HepG2 (cell line): ENCODE data around the gene EGLN2. TPM values are rescaled to one million over a fixed set of nuclear protein-coding genes. Genes with fewer than 3 reads are reported as not detected.

Source experiments
- AGO2 ChIP-seq: fragments of 200-400 bp; formaldehyde crosslinking; optimal IDR thresholded peaks from 2 replicates; pipeline ENCODE3; 2017; ENCODE audit warnings: mild to moderate bottlenecking, low read depth, low read length, moderate library complexity
- GATAD1 ChIP-seq: IDR thresholded peaks from 2 replicates; pipeline ENCODE4 v1.6.1; 2016; ENCODE audit warnings: missing genetic modification reagents, missing compliant biosample characterization
- GMEB1 ChIP-seq: sonication (generic); formaldehyde crosslinking; IDR thresholded peaks from 2 replicates; pipeline ENCODE4 v1.5.1; 2020; ENCODE audit warnings: missing genetic modification reagents, mild to moderate bottlenecking, borderline replicate concordance
- KDM5B ChIP-seq: sonication (generic); formaldehyde crosslinking; IDR thresholded peaks from 2 replicates; pipeline ENCODE4 v1.4.0; 2020; ENCODE audit warnings: missing genetic modification reagents, mild to moderate bottlenecking, borderline replicate concordance
- KLF13 ChIP-seq: sonication (generic); formaldehyde crosslinking; IDR thresholded peaks from 2 replicates; pipeline ENCODE4 v1.4.0; 2020; ENCODE audit warnings: mild to moderate bottlenecking, missing genetic modification reagents
- MEIS1 ChIP-seq: sonication (generic); formaldehyde crosslinking; IDR thresholded peaks from 2 replicates; pipeline ENCODE4 v1.9.0; 2021; ENCODE audit warnings: mild to moderate bottlenecking, missing genetic modification reagents, moderate library complexity, borderline replicate concordance
- MTERF4 ChIP-seq: sonication (generic); formaldehyde crosslinking; IDR thresholded peaks from 2 replicates; pipeline ENCODE4 v1.8.0; 2023; ENCODE audit warnings: mild to moderate bottlenecking, missing genetic modification reagents
- NFYC ChIP-seq: IDR thresholded peaks from 2 replicates; pipeline ENCODE4 v1.6.1; 2016; ENCODE audit warnings: missing genetic modification reagents, missing compliant biosample characterization
- PBX2 ChIP-seq: IDR thresholded peaks from 2 replicates; pipeline ENCODE4 v1.6.1; 2016; ENCODE audit warnings: control low read depth
- PHF21A ChIP-seq: sonication (generic); formaldehyde crosslinking; IDR thresholded peaks from 2 replicates; pipeline ENCODE4 v1.5.0; 2020; ENCODE audit warnings: mild to moderate bottlenecking, missing genetic modification reagents
- TARDBP ChIP-seq: sonication (generic); formaldehyde crosslinking; IDR thresholded peaks from 2 replicates; pipeline ENCODE4 v1.8.0; 2022; ENCODE audit warnings: mild to moderate bottlenecking, missing genetic modification reagents
- TBX2 ChIP-seq: sonication (generic); formaldehyde crosslinking; IDR thresholded peaks from 2 replicates; pipeline ENCODE4 v1.5.0; 2020; ENCODE audit warnings: missing genetic modification reagents, mild to moderate bottlenecking, borderline replicate concordance
- TFDP2 ChIP-seq: sonication (generic); formaldehyde crosslinking; IDR thresholded peaks from 2 replicates; pipeline ENCODE4 v1.4.0; 2020; ENCODE audit warnings: missing genetic modification reagents
- TOPORS ChIP-seq: sonication (generic); formaldehyde crosslinking; IDR thresholded peaks from 2 replicates; pipeline ENCODE4 v1.8.0; 2023; ENCODE audit warnings: mild to moderate bottlenecking, missing genetic modification reagents
- WIZ ChIP-seq: sonication (generic); formaldehyde crosslinking; IDR thresholded peaks from 2 replicates; pipeline ENCODE4 v1.5.1; 2020; ENCODE audit warnings: mild to moderate bottlenecking, missing genetic modification reagents
- ZBTB26 ChIP-seq: IDR thresholded peaks from 2 replicates; pipeline ENCODE4 v1.6.1; 2016; ENCODE audit warnings: missing compliant biosample characterization, missing genetic modification reagents, borderline replicate concordance
- ZNF276 ChIP-seq: sonication (generic); formaldehyde crosslinking; IDR thresholded peaks from 2 replicates; pipeline ENCODE4 v1.4.0; 2020; ENCODE audit warnings: mild to moderate bottlenecking, low read depth, missing genetic modification reagents
- ZSCAN25 ChIP-seq: sonication (generic); formaldehyde crosslinking; IDR thresholded peaks from 2 replicates; pipeline ENCODE4 v1.8.0; 2022; ENCODE audit warnings: mild to moderate bottlenecking, missing genetic modification reagents
- polyA plus RNA-seq, 8 experiments: library from polyadenylated mRNA; depleted of rRNA in 3 of 8; stranded (reverse) in 7 of 8; unstranded in 1 of 8; fragments of >200 nt; fragmentation: Illumina TruSeq in 4 of 8; extraction: Trizol in 4 of 8; gene quantifications; 2 replicates each; pipeline versions ENCODE4 v1.2.1 to v1.2.3, GENCODE V29; 2011 to 2016; ENCODE audit warnings: low read depth in 4 of 8, missing spikeins in 1 of 8, mixed read lengths in 1 of 8; ENCODE audit not compliant: insufficient read depth in 1 of 8
- total RNA-seq, 5 experiments: library from RNA; depleted of rRNA; stranded (reverse); fragments of >200 nt; fragmentation: Illumina TruSeq; extraction: Trizol; gene quantifications; 2 replicates each; pipeline ENCODE4 v1.2.3, GENCODE V29; 2016; ENCODE audit warnings: low read depth in 1 of 5

Gene EGLN2
- total and polyA plus RNA-seq, 2 of the 13 experiments (the other 11 are each of a cell fraction or from before 2014, with no cell fraction given) = 16.5 to 40.8 TPM

GRCh38 chr19:40777937-40778705 is 20.9 kb upstream of the EGLN2 start, which contains the start of gene RAB4B (continued):
- TF ChIP-seq WIZ (CRISPR knock-in tag) = 0 out of 2 replicates have a peak, but pooled peaks have one; percentile 47
- TF ChIP-seq MEIS1 (CRISPR knock-in tag) = 0 out of 2 replicates have a peak, but pooled peaks have one; percentile 31
- peak; percentile 96 for TF ChIP-seq NFYC (CRISPR knock-in tag)
- TF ChIP-seq ZNF276 (CRISPR knock-in tag) = no peak
- peak; percentile 52 for TF ChIP-seq AGO2
- TF ChIP-seq ZSCAN25 (CRISPR knock-in tag) = 0 out of 2 replicates have a peak, but pooled peaks have one; percentile 30
- TF ChIP-seq TARDBP (CRISPR knock-in tag) = peak; percentile 67; the same call in 1 of the 2 replicates
- TF ChIP-seq TOPORS (CRISPR knock-in tag) = no peak
- TF ChIP-seq TFDP2 (CRISPR knock-in tag) = 0 out of 2 replicates have a peak, but pooled peaks have one; percentile 31
- peak; percentile 82 for TF ChIP-seq GATAD1 (CRISPR knock-in tag)
- TF ChIP-seq KDM5B (CRISPR knock-in tag) = peak; percentile 63; the same call in 1 of the 2 replicates
- TF ChIP-seq MTERF4 (CRISPR knock-in tag) = peak; percentile 39; the same call in 1 of the 2 replicates
- TF ChIP-seq KLF13 (CRISPR knock-in tag) = 0 out of 2 replicates have a peak, but pooled peaks have one; percentile 54
- TF ChIP-seq TBX2 (CRISPR knock-in tag) = peak; percentile 52; the same call in 1 of the 2 replicates
- peak; percentile 95 for TF ChIP-seq PHF21A (CRISPR knock-in tag)
- peak; percentile 77 for TF ChIP-seq GMEB1
- peak; percentile 70; the same call in 1 of the 2 replicates for TF ChIP-seq PBX2
- no peak for TF ChIP-seq ZBTB26 (CRISPR knock-in tag)
